ENCODE results near the gene CRTC2. TPM values are rescaled to one million over a fixed set of nuclear protein-coding genes. Genes with fewer than 3 reads are reported as not detected.

The CRTC2 gene
- total RNA-seq: 6.4 and 7.4 TPM in 2 replicates

GRCh38 chr1:153958111-153958960 is at the start of gene CRTC2:
CRTC2 (minus strand) TSS chr1:153958612; CDS start chr1:153958497, 115 bp downstream.

GRCh38 chr1:153990468-153991150 is 32.2 kb upstream of the CRTC2 start, which contains the start of gene RPS27:
RPS27 (plus strand) TSS chr1:153990762; CDS start chr1:153990797, 35 bp downstream.

GRCh38 chr1:153985941-153986761 is 27.7 kb upstream of the CRTC2 start, which contains the start of gene RAB13:
RAB13 (minus strand) TSS chr1:153986339; CDS start chr1:153986236, 103 bp downstream.

GRCh38 chr1:153977250-153978240 is 19.1 kb upstream of the CRTC2 start, which contains the start of gene JTB:
JTB (minus strand) TSS chr1:153977674; CDS start chr1:153977252, 422 bp downstream.

GRCh38 chr1:153967107-153967999 is 8.9 kb upstream of the CRTC2 start, which contains the start of gene CREB3L4:
CREB3L4 (plus strand) TSS chr1:153967902; CDS start chr1:153968526, 624 bp downstream.

GRCh38 chr1:153963030-153963849 is 4.8 kb upstream of the CRTC2 start, which contains the start of gene SLC39A1:
SLC39A1 (minus strand) TSS chr1:153963537; CDS start chr1:153962715, 822 bp downstream.

GRCh38 chr1:153946622-153947241 is 11.7 kb downstream of the CRTC2 start, which contains the start of gene DENND4B:
DENND4B (minus strand) TSS chr1:153946718; CDS start chr1:153944374, 2,344 bp downstream.

GRCh38 chr1:153922972-153923925 is 35.2 kb downstream of the CRTC2 start, which contains the start of gene GATAD2B:
GATAD2B (minus strand) TSS chr1:153922972; CDS start chr1:153828347, 94,625 bp downstream.

Other genes starting within 250 kb of the CRTC2 start
- gene INTS3, start 230.6 kb downstream of the CRTC2 start, total RNA-seq: 28.0 and 28.3 TPM in 2 replicates
- 46.1 and 48.2 TPM in 2 replicates for gene SLC27A3, start 183.2 kb downstream of the CRTC2 start, total RNA-seq
- gene GATAD2B, start 35.6 kb downstream of the CRTC2 start, total RNA-seq: 19.0 and 20.6 TPM in 2 replicates
- gene DENND4B, start 11.9 kb downstream of the CRTC2 start, total RNA-seq: 8.5 and 15.3 TPM in 2 replicates
- gene SLC39A1, start 4.9 kb upstream of the CRTC2 start, total RNA-seq: 82.4 and 94.3 TPM in 2 replicates
- 5.9 and 11.5 TPM in 2 replicates for gene CREB3L4, start 9.3 kb upstream of the CRTC2 start, total RNA-seq
- gene JTB, start 19.1 kb upstream of the CRTC2 start, total RNA-seq: 180 and 184 TPM in 2 replicates
- gene RAB13, start 27.7 kb upstream of the CRTC2 start, total RNA-seq: 97.1 and 105 TPM in 2 replicates
- gene RPS27, start 32.1 kb upstream of the CRTC2 start, total RNA-seq: 1,536 and 1,696 TPM in 2 replicates
- gene NUP210L, start 196.5 kb upstream of the CRTC2 start, total RNA-seq: not detected in 2 replicates
- gene TPM3, start 233.5 kb upstream of the CRTC2 start, total RNA-seq: 222 and 313 TPM in 2 replicates
- gene CFAP141, start 247.7 kb upstream of the CRTC2 start, total RNA-seq: not detected in 2 replicates